Smooth muscle cell (in vitro differentiated cells): ENCODE data around the gene SERBP1. TPM values are rescaled to one million over a fixed set of nuclear protein-coding genes. Genes with fewer than 3 reads are reported as not detected.

Experiments used
- DNase-seq: peaks from one replicate; lab custom pipeline; 2025; ENCODE audit not compliant: unreplicated experiment; lab: John Stamatoyannopoulos, UW
- H2AFZ ChIP-seq: fragments of 200-600 bp; sonication (generic); 2 replicates; pipeline ENCODE4 v1.6.0; 2016; ENCODE audit warnings: antibody characterized with exemption, low read depth, mild to moderate bottlenecking
- H3F3A ChIP-seq: fragments of 200-600 bp; sonication (generic); 2 replicates; pipeline ENCODE4 v1.6.0; 2017; ENCODE audit warnings: antibody characterized with exemption, low read depth
- H3K27ac ChIP-seq: fragments of 200-600 bp; sonication (generic); 2 replicates; pipeline ENCODE4 v1.5.1; 2016; ENCODE audit warnings: low read depth, mild to moderate bottlenecking
- H3K27me3 ChIP-seq: fragments of 200-600 bp; sonication (generic); 2 replicates; pipeline ENCODE4 v1.6.1; 2016; ENCODE audit warnings: low read depth, mild to moderate bottlenecking
- H3K36me3 ChIP-seq: fragments of 200-600 bp; sonication (generic); 2 replicates; pipeline ENCODE4 v1.5.1; 2016; ENCODE audit warnings: low read depth
- H3K4me1 ChIP-seq: fragments of 200-600 bp; sonication (generic); 2 replicates; pipeline ENCODE4 v1.5.1; 2016; ENCODE audit warnings: low read depth
- H3K4me2 ChIP-seq: fragments of 200-600 bp; sonication (generic); 2 replicates; pipeline ENCODE4 v1.6.0; 2016; ENCODE audit warnings: mild to moderate bottlenecking
- H3K4me3 ChIP-seq: fragments of 200-600 bp; sonication (generic); 2 replicates; pipeline ENCODE4 v1.5.1; 2016; ENCODE audit warnings: mild to moderate bottlenecking
- H3K79me2 ChIP-seq: fragments of 200-600 bp; sonication (generic); 2 replicates; pipeline ENCODE4 v1.6.0; 2016; ENCODE audit warnings: low read depth, mild to moderate bottlenecking
- H3K9ac ChIP-seq: fragments of 200-600 bp; sonication (generic); 2 replicates; pipeline ENCODE4 v1.6.0; 2016; ENCODE audit warnings: low read depth
- H3K9me3 ChIP-seq: fragments of 200-600 bp; sonication (generic); replicated peaks from 2 replicates; pipeline ENCODE4 v1.5.1; 2016; ENCODE audit warnings: low read depth
- H4K20me1 ChIP-seq: fragments of 200-600 bp; sonication (generic); 2 replicates; pipeline ENCODE4 v1.6.0; 2016; ENCODE audit warnings: low read depth
- WGBS: methylation state at CpG from one replicate; pipeline ENCODE4 v1.1.7; 2016; ENCODE audit warnings: low lambda C conversion rate; 5-methylcytosine and 5-hydroxymethylcytosine counted together
- polyA plus RNA-seq: library from polyadenylated mRNA; unstranded; fragments of >200 nt; fragmentation: Nextera tagmentation; extraction: Ambion mirVana; gene quantifications from 2 replicates; pipeline ENCODE4 v1.2.1, GENCODE V29; 2016
- total RNA-seq: library from RNA; depleted of rRNA; stranded (reverse); fragments of >200 nt; gene quantifications from 2 replicates; pipeline ENCODE4 v1.2.3, GENCODE V29; 2014
- TF ChIP-seq, protein P1 (sequence below): fragments of 200-600 bp; sonication (generic); IDR thresholded peaks from 2 replicates; pipeline ENCODE4 v1.5.1; 2017; ENCODE audit warnings: borderline replicate concordance, mild to moderate bottlenecking, antibody characterized with exemption; ENCODE audit not compliant: insufficient read depth, poor library complexity, severe bottlenecking

Gene SERBP1
- total and polyA plus RNA-seq, 2 experiments from 2014 or later, result 82.5 to 172 TPM

DNA sequence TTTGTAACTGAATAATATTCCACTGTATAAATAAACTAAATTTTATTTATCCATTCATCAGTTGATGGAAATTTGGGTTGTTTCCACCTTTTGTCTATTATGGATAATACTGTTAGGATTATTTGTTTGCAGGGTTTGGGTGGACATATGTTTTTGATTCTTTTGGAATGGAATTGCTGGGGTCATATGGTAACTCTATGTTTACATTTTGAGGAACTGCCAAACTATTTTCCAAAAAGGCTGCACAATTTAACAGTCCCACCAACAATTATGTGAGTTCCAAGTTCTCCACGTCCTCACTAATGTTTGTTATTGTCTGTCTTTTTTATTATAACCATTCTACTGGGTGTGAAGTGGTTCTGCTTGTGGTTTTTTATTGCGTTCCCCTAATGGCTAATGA is 4.3 kb upstream of the SERBP1 start:
- peaks cover 8% of the 10 kb centered on the region for H3F3A ChIP-seq
- TF ChIP-seq, protein P1, sequence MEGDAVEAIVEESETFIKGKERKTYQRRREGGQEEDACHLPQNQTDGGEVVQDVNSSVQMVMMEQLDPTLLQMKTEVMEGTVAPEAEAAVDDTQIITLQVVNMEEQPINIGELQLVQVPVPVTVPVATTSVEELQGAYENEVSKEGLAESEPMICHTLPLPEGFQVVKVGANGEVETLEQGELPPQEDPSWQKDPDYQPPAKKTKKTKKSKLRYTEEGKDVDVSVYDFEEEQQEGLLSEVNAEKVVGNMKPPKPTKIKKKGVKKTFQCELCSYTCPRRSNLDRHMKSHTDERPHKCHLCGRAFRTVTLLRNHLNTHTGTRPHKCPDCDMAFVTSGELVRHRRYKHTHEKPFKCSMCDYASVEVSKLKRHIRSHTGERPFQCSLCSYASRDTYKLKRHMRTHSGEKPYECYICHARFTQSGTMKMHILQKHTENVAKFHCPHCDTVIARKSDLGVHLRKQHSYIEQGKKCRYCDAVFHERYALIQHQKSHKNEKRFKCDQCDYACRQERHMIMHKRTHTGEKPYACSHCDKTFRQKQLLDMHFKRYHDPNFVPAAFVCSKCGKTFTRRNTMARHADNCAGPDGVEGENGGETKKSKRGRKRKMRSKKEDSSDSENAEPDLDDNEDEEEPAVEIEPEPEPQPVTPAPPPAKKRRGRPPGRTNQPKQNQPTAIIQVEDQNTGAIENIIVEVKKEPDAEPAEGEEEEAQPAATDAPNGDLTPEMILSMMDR, result no peak
- no peak overlapping the region for H3K4me3 ChIP-seq
- H3K4me2 ChIP-seq, result no peak overlapping the region
- H3K79me2 ChIP-seq, result peaks cover 7% of the 10 kb centered on the region
- H3K4me1 ChIP-seq, result peaks cover 10% of the 10 kb centered on the region
- WGBS, result 45% methylated on average over 2 of the region's 2 CpGs
- no peaks in the 10 kb centered on the region for H3K27me3 ChIP-seq
- no peaks in the 10 kb centered on the region for H3K9me3 ChIP-seq
- DNase-seq, result no peak
- no peaks in the 10 kb centered on the region for H3K36me3 ChIP-seq
- no peak overlapping the region for H3K9ac ChIP-seq
- H3K27ac ChIP-seq, result no peak overlapping the region
- peaks cover 4% of the 10 kb centered on the region for H4K20me1 ChIP-seq
- no peak overlapping the region for H2AFZ ChIP-seq

DNA sequence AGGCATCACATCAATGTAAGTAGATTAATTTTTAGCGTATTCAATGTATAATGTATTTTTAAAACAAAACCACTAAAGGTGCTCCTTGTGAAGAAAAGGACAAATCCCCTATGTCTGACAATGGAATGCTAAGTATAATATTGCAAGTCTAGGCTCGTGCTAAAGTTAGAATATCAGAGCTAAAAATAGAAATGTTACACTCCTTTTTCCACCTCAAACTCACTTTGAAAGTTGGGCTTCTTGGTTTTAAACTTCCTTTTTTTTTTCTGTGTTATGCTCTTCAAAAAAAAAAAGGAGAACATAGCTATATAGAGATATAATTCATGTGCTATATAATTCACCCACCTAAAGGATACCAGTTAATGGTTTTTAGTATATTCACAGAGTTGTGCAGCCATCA is 3.6 kb upstream of the SERBP1 start:
- TF ChIP-seq, protein P1, result no peak
- Histone ChIP-seq H3F3A (peaks cover 8% of the 10 kb centered on the region), H3K9ac (no peak overlapping the region), H3K27me3 (no peaks in the 10 kb centered on the region), H3K4me1 (peaks cover 10% of the 10 kb centered on the region), H3K79me2 (peaks cover 14% of the 10 kb centered on the region), H3K4me2 (no peak overlapping the region), H4K20me1 (peaks cover 10% of the 10 kb centered on the region), H3K4me3 (no peak overlapping the region), H3K27ac (no peak overlapping the region), H3K9me3 (no peaks in the 10 kb centered on the region), H2AFZ (no peak overlapping the region), H3K36me3 (no peaks in the 10 kb centered on the region)
- no peak for DNase-seq
- 71% methylated on average over 2 of the region's 2 CpGs for WGBS

DNA sequence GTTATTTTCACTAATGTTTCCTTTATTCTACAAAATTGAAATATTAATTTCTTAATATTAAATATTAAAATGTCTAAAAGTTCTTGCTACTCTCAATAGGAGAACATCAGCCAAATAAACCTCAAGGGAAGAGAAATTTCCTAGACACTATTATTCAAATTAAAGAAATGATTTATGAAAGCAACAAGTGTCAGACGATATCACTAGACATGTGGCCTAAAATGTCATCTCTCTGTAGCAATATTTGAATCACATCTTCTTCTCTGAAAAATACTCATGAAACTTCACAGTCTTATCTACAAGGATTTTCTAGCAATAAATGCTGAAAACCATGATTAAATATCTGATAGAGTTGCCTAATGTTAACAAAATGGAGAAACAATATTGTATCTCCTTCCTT is 2.5 kb upstream of the SERBP1 start:
- no peak overlapping the region for H3K9ac ChIP-seq
- H3K4me2 ChIP-seq, result no peak overlapping the region
- H3K36me3 ChIP-seq, result no peaks in the 10 kb centered on the region
- H3F3A ChIP-seq, result peaks cover 8% of the 10 kb centered on the region
- peaks cover 21% of the 10 kb centered on the region for H4K20me1 ChIP-seq
- H3K4me3 ChIP-seq, result no peak overlapping the region
- no peaks in the 10 kb centered on the region for H3K9me3 ChIP-seq
- peaks cover 16% of the 10 kb centered on the region for H3K4me1 ChIP-seq
- no peak overlapping the region for H3K27ac ChIP-seq
- TF ChIP-seq, protein P1, result no peak
- H2AFZ ChIP-seq, result no peak overlapping the region
- no peaks in the 10 kb centered on the region for H3K27me3 ChIP-seq
- WGBS, result 95% methylated on average over 1 of the region's 1 CpG
- DNase-seq, result no peak
- peaks cover 25% of the 10 kb centered on the region for H3K79me2 ChIP-seq

- H3K4me2 ChIP-seq, result peak overlapping the region; percentile 98
- no peak overlapping the region for H3K27ac ChIP-seq
- H3K4me1 ChIP-seq, result peaks cover 23% of the 10 kb centered on the region
- H2AFZ ChIP-seq, result peak overlapping the region; percentile 56
- TF ChIP-seq, protein P1, result no peak
- H4K20me1 ChIP-seq, result peaks cover 29% of the 10 kb centered on the region
- no peaks in the 10 kb centered on the region for H3K9me3 ChIP-seq
- H3K79me2 ChIP-seq, result peaks cover 32% of the 10 kb centered on the region
- WGBS, result 49% methylated on average over 8 of the region's 8 CpGs
- H3K36me3 ChIP-seq, result no peaks in the 10 kb centered on the region
- no peak for DNase-seq
- H3K4me3 ChIP-seq, result peak overlapping the region; percentile 96
- no peak overlapping the region for H3K9ac ChIP-seq
- peaks cover 8% of the 10 kb centered on the region for H3F3A ChIP-seq
- no peaks in the 10 kb centered on the region for H3K27me3 ChIP-seq
These were observed 1.8 kb upstream of the SERBP1 start for GRCh38 chr1:67431869-67432578.
